Hindlimb muscle (tissue), 1 donor: ENCODE results near the gene MRPS23. TPM values are rescaled to one million over a fixed set of nuclear protein-coding genes. Genes with fewer than 3 reads are reported as not detected.

Experiments used
- DNase-seq: peaks from one replicate; pipeline ENCODE4 v3.0.0-alpha.2; 2013
- polyA plus RNA-seq: library from polyadenylated mRNA; unstranded; fragments of 120-200 nt; gene quantifications from one replicate; pipeline ENCODE4 v1.2.1, GENCODE V29; 2013; ENCODE audit not compliant: insufficient read length

The MRPS23 gene
- polyA plus RNA-seq, 1 donor: 33.1 TPM

- no peak for DNase-seq
Observed at GRCh38 chr17:57838453-57838852, 11.4 kb downstream of the MRPS23 start.

- no peak for DNase-seq
Observed at GRCh38 chr17:57835333-57835900, 14.4 kb downstream of the MRPS23 start.

- no peak for DNase-seq
Observed at GRCh38 chr17:57834146-57834741, 15.6 kb downstream of the MRPS23 start.

GRCh38 chr17:57833179-57833939 is 16.5 kb downstream of the MRPS23 start:
- DNase-seq: peak; percentile 74

GRCh38 chr17:57832314-57833178 is 17.3 kb downstream of the MRPS23 start:
- no peak for DNase-seq

- DNase-seq: no peak
Observed at GRCh38 chr17:57830880-57831279, 19.0 kb downstream of the MRPS23 start.

- DNase-seq: no peak
Observed at GRCh38 chr17:57823469-57824401, 26.1 kb downstream of the MRPS23 start.

- no peak for DNase-seq
Observed at GRCh38 chr17:57819867-57820266, 30.0 kb downstream of the MRPS23 start.

- no peak for DNase-seq
Observed at GRCh38 chr17:57819285-57819684, 30.6 kb downstream of the MRPS23 start.

GRCh38 chr17:57818066-57818465 is 31.8 kb downstream of the MRPS23 start:
- no peak for DNase-seq

- DNase-seq: no peak
Observed at GRCh38 chr17:57817299-57817698, 32.5 kb downstream of the MRPS23 start.

- DNase-seq: no peak
Observed at GRCh38 chr17:57814421-57814820, 35.4 kb downstream of the MRPS23 start.

- no peak for DNase-seq
Observed at GRCh38 chr17:57811638-57812280, 38.1 kb downstream of the MRPS23 start.

GRCh38 chr17:57810721-57811637 is 38.9 kb downstream of the MRPS23 start:
- DNase-seq: peak; percentile 31

- DNase-seq: no peak
Observed at GRCh38 chr17:57809879-57810278, 40.0 kb downstream of the MRPS23 start.

- DNase-seq: no peak
Observed at GRCh38 chr17:57808882-57809281, 41.0 kb downstream of the MRPS23 start.

GRCh38 chr17:57806167-57806830 is 43.5 kb downstream of the MRPS23 start:
- DNase-seq: no peak

- DNase-seq: no peak
Observed at GRCh38 chr17:57803021-57803420, 46.8 kb downstream of the MRPS23 start.

- DNase-seq: no peak
Observed at GRCh38 chr17:57801044-57801711, 48.7 kb downstream of the MRPS23 start.
